RPMI8226 (cell line): ENCODE data around the gene TNFRSF25.
"Not testable (repeated sequence)": the region's sequence is repeated elsewhere in the genome, so short reads cannot be mapped to it uniquely, and the experiment has no call there.

Source experiments
- DNase-seq: peaks from one replicate; pipeline ENCODE4 v3.0.0-alpha.2; 2015

TNFRSF25 gene

DNA sequence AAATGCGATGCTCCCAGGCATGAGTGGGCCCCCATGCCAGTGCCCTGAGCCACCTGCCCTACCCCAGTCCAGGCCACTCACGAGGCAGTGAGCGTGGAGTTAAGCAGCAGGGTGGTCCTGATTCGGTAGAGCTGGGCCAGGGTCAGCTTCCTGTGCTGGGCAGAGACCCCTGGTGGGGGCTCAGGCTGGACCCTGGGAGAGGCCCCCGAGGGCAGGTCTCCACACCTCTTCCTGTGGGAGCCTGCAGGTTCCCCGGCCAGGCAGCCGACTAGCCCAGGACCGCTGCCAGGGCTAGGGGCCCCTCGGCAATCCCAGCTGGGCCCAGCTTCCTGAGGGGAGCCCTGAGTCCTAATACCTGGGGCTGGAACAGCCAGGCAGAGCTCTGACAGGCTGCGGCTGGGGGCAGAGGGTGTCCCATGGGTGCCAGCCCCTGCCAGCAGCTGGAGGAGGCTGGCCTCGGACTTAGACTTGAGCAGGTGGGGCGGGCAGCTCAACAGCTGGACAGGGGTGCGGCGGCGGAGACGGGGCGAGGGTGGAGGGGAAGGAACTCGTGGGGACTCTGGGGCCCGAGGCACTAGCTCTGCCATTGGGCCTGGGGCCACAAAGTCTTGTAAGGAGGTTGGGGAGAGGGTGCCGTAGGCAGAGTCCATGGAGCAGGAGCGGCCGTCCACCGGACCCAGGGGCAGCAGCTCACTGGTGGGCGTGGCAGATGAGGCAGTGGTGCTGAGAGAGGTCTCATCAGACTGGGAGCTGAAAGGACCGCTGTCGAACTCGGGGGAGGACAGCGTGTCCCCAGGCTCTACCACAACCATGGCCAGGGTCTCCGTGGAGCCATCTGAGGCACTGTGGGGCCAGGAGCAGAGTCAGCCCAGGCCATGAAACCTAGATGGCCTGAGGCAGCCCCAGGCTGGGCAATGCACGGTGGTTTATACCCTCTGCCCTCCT, 2.0 kb upstream of the TNFRSF25 start:
- no peak for DNase-seq

DNA sequence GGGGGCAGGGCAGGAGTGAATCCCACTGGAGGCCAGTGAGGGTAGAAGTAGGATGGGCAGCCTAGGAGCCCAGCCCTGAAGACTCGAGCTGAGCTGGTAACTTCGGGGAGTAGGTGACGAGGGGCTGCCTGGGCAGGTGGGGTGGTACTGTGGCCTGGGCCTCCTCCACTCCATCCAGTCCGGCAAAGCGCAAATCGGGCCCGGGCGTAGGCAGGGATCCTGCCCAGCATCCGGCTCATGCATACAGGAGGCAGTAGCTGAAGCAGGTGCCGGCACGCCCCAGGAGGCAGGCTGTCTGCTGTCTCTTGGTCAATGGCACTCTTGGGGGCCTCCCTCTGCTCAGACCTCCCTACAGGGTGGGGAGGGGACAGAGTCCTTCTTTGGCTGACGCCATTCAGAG, 1.3 kb upstream of the TNFRSF25 start:
- DNase-seq, result no peak

DNA sequence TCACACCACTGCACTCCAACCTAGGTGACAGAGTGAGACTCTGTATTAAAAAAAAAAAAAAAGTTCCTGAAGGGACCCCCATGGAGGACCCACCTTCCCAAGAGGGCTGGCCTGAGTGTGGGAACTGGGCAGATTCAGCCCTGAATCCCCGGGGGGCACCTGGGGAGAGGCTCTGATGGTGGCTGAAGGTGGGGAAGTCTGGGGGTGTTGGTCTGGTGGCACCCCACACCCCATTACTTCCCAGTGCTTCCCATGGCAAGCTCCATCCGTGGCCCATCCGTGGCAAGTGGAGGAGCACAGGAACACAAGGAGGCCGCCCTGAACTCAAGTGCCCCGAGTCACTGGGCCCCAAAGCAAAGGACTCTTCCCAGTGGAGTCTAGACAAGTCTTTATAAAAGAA, 778 bp upstream of the TNFRSF25 start:
- no peak for DNase-seq

DNA sequence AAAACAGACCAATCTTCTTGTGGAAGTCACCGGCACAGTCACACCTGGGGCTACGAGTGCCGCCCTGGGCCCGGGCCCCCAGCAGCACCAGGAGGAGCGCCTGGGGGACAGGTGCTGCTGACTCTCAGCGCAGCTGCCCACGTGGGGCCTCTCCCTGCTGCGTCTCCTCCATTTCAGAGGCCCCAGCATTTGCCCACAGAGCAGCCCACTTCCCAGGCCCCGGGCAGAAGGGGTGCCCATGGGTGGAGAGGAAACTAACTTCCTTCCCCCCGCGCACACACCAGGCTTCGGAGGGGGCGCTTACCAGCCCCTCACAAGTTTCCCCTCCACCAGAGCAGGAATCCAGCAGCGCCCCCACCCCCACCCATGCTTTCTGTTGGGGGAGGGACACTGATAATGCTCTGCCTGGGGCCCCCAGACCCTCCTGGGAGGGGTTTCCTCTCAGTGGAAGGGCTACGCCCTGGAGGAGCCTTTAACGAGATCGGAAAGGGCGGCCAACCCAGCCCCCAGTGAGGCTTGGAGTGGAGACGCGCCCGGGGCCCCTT, 440 bp downstream of the TNFRSF25 start:
- peak; percentile 56 for DNase-seq

DNA sequence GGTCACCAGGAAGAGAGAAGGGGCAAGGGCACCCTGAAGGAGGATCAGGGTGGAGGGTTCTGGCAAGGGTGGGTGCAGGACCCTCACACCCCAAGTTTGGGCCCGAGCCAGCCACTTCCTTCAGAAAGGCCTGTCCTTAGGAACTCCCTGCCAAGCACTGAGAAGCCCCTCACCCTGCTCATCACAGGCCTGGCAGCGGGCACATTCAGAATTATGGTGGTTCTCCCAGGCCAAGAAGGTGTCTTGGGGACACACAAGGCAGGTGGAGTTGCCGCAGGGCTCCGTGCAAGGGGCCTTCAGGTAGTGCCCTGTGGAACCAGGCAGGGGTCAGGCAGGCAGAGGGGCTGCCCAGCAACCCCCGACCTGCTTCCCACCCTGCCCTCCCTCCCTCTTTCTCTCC, 1.1 kb downstream of the TNFRSF25 start:
- DNase-seq, result no peak

DNA sequence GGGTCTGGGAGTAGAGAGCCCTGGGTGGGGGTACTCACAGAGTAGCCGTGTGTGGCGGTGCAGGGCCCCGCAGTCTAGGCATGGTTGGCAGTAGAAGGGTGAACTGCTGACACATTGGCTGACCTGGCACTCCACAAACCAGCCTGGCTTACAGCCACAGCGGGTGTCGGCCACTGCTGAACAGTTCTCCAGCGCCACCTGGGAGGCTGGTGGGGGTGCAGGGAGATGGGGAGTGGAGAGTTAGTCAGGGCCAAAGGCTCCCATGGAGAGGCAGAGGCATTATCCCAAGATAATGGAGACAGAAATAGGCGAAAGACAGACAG, 1.5 kb downstream of the TNFRSF25 start:
- peak; percentile 94 for DNase-seq

DNA sequence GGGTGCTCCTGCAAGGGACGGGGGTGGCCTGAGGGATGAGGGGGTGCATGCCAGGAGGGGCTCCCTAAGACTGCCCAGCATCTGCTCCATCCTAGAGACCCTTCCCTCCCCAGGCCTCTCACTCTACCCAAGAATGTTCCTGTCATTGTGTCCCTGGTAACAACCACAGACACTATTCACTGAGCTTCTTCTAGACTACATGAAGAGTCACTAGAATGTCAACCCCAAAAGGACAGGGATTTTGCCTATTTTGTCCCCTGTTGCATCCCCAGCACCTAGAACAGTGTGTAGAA, 2.9 kb downstream of the TNFRSF25 start:
- no peak for DNase-seq

DNA sequence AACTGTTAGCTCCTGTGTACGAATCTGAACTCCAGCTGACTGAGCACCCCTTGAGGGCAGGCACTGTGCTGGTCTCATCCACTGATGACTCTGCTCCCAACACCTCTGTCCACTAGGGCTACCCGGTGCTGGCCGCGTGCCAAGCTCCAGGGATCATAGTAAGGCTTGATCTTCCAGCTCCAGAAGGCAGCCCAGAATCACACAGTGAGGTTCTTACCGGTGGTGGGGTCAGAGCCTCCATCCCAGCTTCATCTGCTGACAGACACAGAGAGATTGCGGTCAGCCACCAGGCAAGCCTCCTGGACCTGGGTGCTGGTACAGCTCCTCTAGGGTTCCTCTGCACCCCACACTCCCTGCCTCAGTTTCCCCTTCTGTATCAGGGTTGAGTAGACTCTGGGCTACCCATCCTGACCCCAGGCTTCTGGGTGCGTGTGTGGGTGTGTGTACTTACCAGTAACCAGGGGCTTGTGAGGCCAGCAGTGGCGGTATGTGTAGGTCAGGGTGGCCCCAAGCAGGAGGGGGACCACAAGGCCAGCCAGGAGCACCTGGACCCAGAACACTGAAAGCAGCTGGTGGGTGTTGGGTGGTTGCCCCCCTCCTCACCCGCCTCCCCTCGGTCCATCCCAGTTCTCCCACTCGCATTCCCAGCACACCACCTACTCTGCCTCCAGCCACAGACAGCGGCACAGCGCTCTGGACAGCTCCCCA, 3.4 kb downstream of the TNFRSF25 start:
- no peak for DNase-seq

DNA sequence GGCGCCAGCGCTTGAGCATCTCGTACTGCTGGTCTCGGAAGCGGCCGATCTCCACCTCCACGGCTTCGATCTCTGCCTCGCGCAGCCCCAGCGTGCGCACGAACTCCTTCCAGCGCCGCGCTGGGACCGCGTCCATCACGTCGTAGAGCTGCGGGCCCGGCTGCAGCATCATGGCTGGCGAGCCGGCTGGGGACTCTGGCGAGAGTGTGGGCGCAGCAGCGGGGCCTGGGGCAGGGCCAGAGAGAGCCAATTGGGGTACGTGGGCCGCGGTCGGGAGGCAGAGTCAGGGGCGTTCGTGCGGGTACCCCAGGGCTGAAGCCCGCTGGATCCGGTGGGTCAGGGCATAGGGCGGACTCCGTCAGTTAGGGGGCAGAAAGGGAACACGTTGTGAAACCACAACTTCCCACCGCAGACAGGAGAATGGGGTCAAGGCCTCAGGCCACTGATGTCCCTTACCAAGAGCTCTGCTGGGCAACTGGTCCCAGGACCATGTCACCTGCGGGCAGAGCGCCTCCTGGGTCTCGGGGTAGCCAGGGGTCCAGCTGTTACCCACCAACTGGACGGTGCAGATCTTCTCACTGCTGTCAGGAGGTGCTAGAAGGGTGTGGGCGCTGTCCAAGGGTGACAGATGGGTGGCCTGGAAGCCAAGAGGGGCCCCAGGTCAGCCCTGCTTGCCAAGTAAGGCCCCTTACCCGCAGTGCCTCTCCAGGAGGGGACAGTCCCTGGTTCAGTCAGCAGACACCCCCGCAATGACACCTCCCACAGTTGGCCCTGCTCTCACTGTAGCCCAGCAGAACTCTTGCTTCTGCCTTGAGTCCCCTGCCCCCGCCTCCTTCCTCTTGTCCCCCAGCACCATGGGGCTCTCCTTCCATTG, 4.2 kb downstream of the TNFRSF25 start:
- DNase-seq, result no peak

DNA sequence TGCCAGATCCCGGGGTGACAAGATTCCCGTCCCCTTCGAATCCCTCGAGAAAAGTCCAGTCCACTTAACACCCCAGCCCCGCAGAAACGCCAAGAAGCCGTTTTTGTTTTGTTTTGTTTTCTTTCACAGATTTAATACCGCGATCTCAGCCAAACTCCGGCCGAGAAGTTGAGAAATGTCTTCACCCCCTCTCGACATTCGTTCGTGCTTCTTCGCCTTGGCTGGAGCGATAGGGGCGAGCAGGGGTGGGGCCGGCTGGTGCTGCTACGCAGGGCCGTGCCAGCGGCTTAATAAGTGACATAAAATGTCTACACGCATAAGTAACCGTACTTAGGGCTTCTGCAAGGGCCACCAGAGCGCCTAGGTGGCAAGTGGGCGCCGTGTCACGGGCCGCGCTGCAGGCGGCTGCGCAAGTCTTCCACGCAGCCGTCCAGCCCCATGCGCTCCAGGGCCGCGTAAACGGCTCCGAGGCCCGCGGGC, 4.9 kb downstream of the TNFRSF25 start:
- no peak for DNase-seq

DNA sequence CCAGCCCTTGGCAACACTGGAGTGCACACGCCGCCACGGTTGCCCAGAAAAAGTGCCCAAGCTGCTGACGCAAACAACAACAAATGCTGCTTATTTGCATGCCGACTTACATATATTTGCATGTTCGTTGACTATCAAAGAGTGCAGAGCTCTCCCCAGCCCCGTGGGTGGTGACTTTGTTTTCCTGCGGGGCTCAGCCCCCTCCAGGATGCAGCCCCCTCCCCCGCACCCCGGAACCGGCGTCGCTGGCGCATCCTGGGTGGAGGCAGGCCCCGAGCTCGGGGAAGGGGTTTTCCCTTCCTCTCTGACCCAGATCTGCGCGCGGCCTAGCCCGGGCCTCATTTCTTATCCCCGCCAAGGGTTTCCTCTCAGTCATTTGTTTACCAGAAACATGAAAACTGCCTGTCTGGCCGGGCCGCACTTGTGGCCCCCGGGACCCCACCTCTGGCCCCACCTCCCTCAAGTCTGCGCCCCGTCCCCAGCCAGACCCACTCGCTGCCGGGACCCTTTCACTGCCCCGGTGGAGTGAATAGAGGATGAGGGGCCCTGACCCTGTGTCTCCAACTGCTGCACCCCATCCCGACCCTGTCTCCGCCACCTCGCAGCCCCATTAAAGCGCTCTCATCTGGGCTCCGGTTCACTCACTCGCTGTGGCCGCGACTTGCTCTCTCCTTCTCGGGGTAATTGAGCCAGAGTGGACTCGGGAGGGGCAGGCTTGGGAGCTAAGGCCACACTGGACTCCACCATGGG, 5.5 kb downstream of the TNFRSF25 start:
- no peak for DNase-seq

DNA sequence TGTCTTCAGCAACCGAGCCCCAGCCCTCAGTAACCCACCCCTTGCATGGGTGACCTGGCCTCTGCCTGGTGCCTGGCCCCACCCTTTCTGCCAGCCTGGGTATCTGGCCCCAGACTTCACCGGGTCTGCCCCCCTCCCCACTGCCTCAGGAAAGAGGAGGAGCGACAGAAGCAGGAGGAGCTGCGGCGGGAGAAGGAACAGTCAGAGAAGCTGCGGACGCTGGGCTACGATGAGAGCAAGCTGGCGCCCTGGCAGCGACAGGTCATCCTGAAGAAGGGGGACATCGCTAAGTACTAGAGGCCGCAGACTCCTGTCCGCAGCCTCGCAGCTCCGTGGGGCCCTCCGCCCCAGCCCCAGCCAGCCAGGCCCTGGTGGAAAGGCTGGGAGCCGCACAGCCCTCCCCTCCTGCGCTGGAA, 6.1 kb downstream of the TNFRSF25 start:
- no peak for DNase-seq

DNA sequence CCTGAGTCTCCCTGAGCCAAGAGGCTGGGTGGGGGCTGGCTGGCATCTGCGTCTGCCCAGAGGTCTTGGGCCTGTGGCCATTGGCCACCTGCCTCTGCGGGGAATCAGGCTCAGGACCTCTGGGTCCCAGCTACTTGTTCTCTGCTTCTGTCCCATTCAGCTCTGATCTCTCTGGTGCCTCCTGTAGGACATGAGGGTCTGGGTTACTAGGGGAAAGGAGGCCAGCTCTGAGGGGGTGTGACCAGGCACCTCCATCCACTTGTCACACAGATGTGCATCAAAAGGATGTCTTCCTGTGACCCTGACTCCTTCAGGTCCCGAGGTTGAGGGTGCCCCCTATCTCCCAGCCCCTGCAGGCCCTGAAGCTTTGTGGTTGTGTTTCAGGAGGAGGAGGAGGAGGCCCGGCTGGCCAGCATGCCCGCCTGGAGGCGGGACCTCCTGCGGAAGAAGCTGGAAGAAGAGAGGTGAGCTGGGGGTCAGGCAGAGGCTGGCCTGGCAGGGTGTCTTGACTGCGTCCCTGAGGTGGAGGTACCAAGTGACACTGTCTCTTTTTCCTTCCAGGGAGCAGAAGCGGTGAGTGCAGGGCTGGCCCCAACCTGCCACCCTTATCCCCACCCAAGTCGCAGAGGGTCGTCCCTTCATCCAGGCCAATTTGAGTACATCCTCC, 9.0 kb downstream of the TNFRSF25 start:
- DNase-seq, result no peak

DNA sequence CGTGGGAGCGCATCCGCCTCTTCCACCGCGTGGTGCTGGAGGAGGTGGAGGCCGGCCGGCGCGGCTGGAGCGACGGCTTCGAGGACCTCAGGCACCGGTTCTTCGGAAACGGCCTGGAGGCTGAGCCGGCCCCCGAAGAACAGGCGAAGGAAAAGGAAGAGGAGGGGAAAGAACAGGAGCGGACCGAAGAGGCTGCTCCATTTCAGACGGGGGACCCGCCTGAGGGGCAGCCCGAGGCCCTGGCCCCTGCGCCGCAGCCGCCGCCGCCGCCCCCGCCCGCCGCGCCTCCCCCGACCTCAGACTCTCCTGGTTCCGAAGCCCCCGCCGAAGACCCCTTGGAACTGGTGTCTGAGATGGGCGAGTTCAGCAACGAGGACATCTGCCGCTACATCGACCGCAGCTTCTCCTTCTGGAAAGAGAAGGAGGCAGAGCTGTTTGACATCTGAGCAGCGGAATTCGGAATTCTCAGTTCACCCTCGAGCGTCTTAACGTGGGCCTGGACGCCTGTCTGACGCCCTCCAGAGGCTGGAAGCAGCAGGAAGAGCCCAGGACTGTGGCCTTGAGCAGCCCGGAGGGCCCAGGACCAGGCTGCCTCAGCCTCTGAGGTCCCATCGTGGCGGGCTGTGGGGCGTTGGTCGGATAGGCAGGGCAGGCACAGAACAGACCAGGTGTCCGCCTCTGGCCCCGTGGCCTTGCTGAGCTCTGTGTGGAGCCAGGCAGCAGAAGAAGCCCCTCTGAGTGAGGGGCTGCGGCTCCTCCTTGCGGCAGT, 10.0 kb downstream of the TNFRSF25 start:
- DNase-seq, result not testable (repeated sequence)

DNA sequence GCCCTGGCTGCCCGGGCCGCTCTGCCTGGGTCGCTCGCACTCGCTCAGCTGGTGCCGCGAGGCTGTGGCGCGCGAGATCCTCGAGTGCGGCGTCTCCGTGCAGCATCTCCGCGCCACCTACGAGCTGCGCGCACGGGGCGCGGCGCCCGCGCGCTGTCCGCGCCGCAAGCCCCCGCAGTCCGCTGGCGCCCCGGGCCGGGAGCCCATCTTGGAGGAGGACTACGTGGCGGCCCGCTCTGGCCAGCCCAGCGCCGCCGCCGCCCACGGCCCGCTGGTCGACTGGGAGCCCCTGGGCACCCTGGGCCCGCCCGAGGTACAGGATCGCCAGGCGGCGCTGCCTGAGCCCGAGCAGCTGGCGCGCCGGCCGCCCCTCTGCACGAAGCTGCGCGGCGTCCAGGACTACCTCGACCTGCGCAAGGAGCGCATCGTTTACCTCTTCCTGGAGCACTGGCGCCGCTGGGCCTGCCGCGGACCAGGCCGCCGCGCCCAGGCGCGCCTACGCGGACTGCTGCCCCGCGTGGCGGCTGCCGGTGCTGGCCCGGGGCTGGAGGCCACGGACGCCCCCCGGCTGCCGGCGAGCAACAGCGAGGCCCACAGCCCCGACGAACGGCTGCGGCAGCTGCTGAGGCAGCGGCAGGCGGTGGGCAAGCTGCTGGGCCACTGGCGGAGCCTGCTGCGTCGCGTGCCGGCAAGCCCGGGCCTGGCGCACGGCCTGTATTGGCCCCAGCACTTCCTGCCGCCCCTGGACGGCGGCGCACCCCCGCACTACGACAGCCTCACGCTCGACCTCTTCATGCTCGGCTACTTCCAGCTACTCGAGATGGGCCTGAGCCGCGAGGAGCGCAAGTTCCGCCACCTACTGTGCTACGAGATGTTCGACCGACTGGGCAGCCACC, 10.9 kb downstream of the TNFRSF25 start:
- DNase-seq, result peak; percentile 52

DNA sequence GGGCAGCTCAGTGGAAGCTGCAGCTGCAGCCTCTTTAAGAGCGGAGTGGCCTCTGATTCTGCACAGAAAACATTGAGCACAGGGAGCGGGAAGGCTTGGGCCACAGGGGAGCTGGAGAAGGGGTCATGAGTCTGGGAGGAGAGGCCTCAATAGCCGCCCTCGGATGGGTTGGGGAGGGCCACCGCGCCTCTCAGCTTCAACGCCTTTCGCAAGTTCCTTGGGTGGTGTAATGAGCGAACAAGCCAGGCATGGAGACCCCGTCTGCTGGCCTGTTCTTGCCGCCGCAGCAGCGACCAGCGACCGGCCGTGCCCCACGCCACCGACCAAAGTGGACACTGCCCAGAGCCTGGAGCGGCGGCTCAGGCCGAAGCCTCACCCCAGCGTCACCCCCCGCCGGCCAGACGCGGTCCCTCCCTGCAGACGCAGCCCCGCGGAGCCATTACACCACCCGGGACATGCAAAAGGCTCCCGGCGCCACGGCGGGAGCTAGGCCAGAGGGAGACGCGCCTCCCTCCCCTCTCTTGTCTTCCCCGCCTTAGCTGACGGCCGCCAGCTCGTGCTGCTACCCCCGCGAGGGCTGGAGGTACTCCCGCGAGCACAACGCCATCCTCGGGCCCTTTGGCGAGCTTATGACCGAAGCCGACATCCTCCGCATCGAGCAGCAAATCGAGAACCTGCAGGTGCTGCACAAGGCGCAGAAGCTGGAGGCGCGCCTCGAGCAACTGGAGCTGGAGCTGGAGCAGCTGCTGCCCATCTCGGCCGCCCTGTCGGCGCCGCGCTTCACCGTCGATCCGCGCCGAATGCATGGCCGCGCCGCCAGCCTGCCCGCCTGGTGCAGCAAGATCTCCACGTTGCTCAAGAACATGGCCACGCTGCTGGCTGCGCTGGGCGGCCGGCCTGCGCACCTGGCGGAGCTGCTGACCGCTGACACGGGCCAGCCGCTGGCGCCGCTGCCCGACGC, 11.8 kb downstream of the TNFRSF25 start:
- peak; percentile 55 for DNase-seq

DNA sequence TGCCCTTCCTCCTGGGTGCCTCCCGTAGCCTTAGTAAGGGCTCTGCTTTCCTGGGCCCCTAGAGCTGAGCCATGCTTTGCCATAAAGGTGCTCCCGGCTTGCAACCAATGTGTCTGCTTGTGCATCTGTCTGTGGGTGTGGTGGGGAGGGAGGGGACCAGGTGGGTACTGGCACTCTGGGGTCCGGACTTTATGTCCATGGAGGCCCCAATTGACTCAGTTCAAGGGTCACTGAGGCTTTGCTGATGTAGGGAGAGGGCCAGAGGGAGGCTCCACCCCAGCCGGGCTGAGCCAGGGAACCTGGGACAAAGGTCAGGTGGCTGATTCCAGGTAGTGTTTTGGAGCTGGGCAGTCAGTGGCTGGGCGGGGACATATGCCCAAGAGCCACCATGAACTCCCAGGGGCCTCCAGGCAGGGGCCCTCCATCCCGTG, 15.0 kb downstream of the TNFRSF25 start:
- DNase-seq, result no peak

DNA sequence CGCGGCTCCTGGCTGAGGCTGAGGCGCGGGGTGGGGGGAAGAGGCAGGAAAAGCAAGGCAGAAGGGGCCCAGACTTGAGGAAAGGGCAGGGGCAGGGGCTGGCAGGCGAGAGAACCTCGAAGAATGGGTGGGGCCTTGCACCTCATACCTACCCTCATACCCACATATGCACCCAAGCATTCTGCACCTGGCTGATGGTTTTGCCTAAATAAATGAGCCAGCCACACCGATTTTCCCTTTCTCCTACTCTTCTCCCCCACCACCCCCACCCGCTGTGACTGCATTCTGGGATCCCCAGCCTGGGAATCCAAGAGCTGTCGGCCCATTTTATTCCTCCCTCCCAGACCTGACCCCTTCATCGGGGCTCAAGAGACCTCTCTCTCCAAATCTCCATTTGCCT, 15.5 kb downstream of the TNFRSF25 start:
- DNase-seq, result not testable (repeated sequence)
